HUES64 (cell line): ENCODE data around the gene DLX4.

ENCODE experiments used
- H3K27ac ChIP-seq: 2 replicates; pipeline ENCODE4 v1.7.0; 2013; ENCODE audit warnings: low read depth, low read length, inconsistent platforms
- H3K27me3 ChIP-seq: 2 replicates; pipeline ENCODE4 v1.6.1; 2013; ENCODE audit warnings: mild to moderate bottlenecking, low read length; ENCODE audit not compliant: insufficient read depth
- H3K36me3 ChIP-seq: 2 replicates; pipeline ENCODE4 v1.6.1; 2013; ENCODE audit warnings: mild to moderate bottlenecking, low read length; ENCODE audit not compliant: insufficient read depth
- H3K4me1 ChIP-seq: 2 replicates; pipeline ENCODE4 v1.6.1; 2013; ENCODE audit warnings: mild to moderate bottlenecking, low read length, moderate library complexity; ENCODE audit not compliant: insufficient read depth
- H3K4me3 ChIP-seq: 2 replicates; pipeline ENCODE4 v1.5.1; 2013; ENCODE audit warnings: mild to moderate bottlenecking, low read length, moderate library complexity
- H3K9ac ChIP-seq: 2 replicates; pipeline ENCODE4 v1.6.1; 2013; ENCODE audit warnings: mild to moderate bottlenecking, low read depth, low read length
- H3K9me3 ChIP-seq: 2 replicates; pipeline ENCODE4 v1.6.1; 2013; ENCODE audit warnings: low read depth, low read length; ENCODE audit not compliant: insufficient read depth
- WGBS: fragments of 150-250, 120-280 bp; methylation state at CpG from one replicate; pipeline ENCODE4 v1.1.7; 2013; ENCODE audit warnings: missing lambda C conversion rate; 5-methylcytosine and 5-hydroxymethylcytosine counted together

DLX4 gene

GRCh38 chr17:49962599-49963308 is 6.2 kb upstream of the DLX4 start:
- no peak overlapping the region for H3K9ac ChIP-seq
- H3K9me3 ChIP-seq = no peaks in the 10 kb centered on the region
- H3K4me3 ChIP-seq = peak overlapping the region; percentile 38
- H3K27ac ChIP-seq = no peak overlapping the region
- peaks cover 69% of the 10 kb centered on the region for H3K27me3 ChIP-seq
- 14% methylated on average over 6 of the region's 11 CpGs for WGBS
- no peaks in the 10 kb centered on the region for H3K36me3 ChIP-seq
- peaks cover 25% of the 10 kb centered on the region for H3K4me1 ChIP-seq

GRCh38 chr17:49963309-49963625 is 5.7 kb upstream of the DLX4 start:
- no peaks in the 10 kb centered on the region for H3K36me3 ChIP-seq
- H3K9ac ChIP-seq = no peak overlapping the region
- peaks cover 25% of the 10 kb centered on the region for H3K4me1 ChIP-seq
- peaks cover 74% of the 10 kb centered on the region for H3K27me3 ChIP-seq
- H3K27ac ChIP-seq = no peak overlapping the region
- 6% methylated on average over 3 of the region's 4 CpGs for WGBS
- no peaks in the 10 kb centered on the region for H3K9me3 ChIP-seq
- peak overlapping the region; percentile 38 for H3K4me3 ChIP-seq

- no peak overlapping the region for H3K9ac ChIP-seq
- no peak overlapping the region for H3K27ac ChIP-seq
- H3K36me3 ChIP-seq = no peaks in the 10 kb centered on the region
- WGBS = 2% methylated on average over 50 of the region's 52 CpGs
- peaks cover 79% of the 10 kb centered on the region for H3K27me3 ChIP-seq
- H3K4me1 ChIP-seq = peaks cover 25% of the 10 kb centered on the region
- no peaks in the 10 kb centered on the region for H3K9me3 ChIP-seq
- peak overlapping the region; percentile 38 for H3K4me3 ChIP-seq
Observed at GRCh38 chr17:49963626-49964302, 5.2 kb upstream of the DLX4 start.

- Histone ChIP-seq H3K4me3 (peak overlapping the region; percentile 38), H3K4me1 (peaks cover 25% of the 10 kb centered on the region), H3K9ac (no peak overlapping the region)
Observed at GRCh38 chr17:49964303-49964768, 4.7 kb upstream of the DLX4 start.

GRCh38 chr17:49964769-49965523 is 4.0 kb upstream of the DLX4 start:
- Histone ChIP-seq H3K36me3 (no peaks in the 10 kb centered on the region), H3K9me3 (no peaks in the 10 kb centered on the region), H3K27me3 (peaks cover 90% of the 10 kb centered on the region), H3K4me3 (peak overlapping the region; percentile 36), H3K27ac (no peak overlapping the region), H3K9ac (no peak overlapping the region), H3K4me1 (peaks cover 26% of the 10 kb centered on the region)
- WGBS = 1% methylated on average over 51 of the region's 52 CpGs

More at GRCh38 chr17:49964303-49964768, 4.7 kb upstream of the DLX4 start:
- Histone ChIP-seq H3K9me3 (no peaks in the 10 kb centered on the region), H3K27ac (no peak overlapping the region), H3K27me3 (peaks cover 84% of the 10 kb centered on the region), H3K36me3 (no peaks in the 10 kb centered on the region)
- WGBS = under 1% methylated on average over 17 of the region's 18 CpGs

GRCh38 chr17:49965524-49965909 is 3.5 kb upstream of the DLX4 start:
- WGBS = 2% methylated on average over 14 of the region's 16 CpGs
- peaks cover 96% of the 10 kb centered on the region for H3K27me3 ChIP-seq

GRCh38 chr17:49966767-49967166 is 2.2 kb upstream of the DLX4 start:
- no peak overlapping the region for H3K4me3 ChIP-seq
- peaks cover 99% of the 10 kb centered on the region for H3K27me3 ChIP-seq
- no peaks in the 10 kb centered on the region for H3K36me3 ChIP-seq
- H3K9ac ChIP-seq = no peak overlapping the region
- H3K4me1 ChIP-seq = peaks cover 34% of the 10 kb centered on the region
- no peak overlapping the region for H3K27ac ChIP-seq
- H3K9me3 ChIP-seq = no peaks in the 10 kb centered on the region
- 36% methylated on average over 2 of the region's 3 CpGs for WGBS

More at GRCh38 chr17:49965524-49965909, 3.5 kb upstream of the DLX4 start:
- Histone ChIP-seq H3K4me1 (peaks cover 28% of the 10 kb centered on the region), H3K27ac (no peak overlapping the region), H3K9me3 (no peaks in the 10 kb centered on the region), H3K9ac (no peak overlapping the region), H3K4me3 (peak overlapping the region; percentile 36), H3K36me3 (no peaks in the 10 kb centered on the region)

GRCh38 chr17:49967205-49967604 is 1.8 kb upstream of the DLX4 start:
- peaks cover 100% of the 10 kb centered on the region for H3K27me3 ChIP-seq
- H3K4me1 ChIP-seq = peaks cover 34% of the 10 kb centered on the region
- H3K9ac ChIP-seq = no peak overlapping the region
- no peaks in the 10 kb centered on the region for H3K36me3 ChIP-seq
- H3K27ac ChIP-seq = no peak overlapping the region
- no peaks in the 10 kb centered on the region for H3K9me3 ChIP-seq
- WGBS = 29% methylated on average over 3 of the region's 3 CpGs
- no peak overlapping the region for H3K4me3 ChIP-seq

- H3K4me3 ChIP-seq = peak overlapping the region; percentile 71
- WGBS = 18% methylated on average over 10 of the region's 10 CpGs
- no peaks in the 10 kb centered on the region for H3K36me3 ChIP-seq
- H3K9ac ChIP-seq = no peak overlapping the region
- peaks cover 28% of the 10 kb centered on the region for H3K4me1 ChIP-seq
- no peak overlapping the region for H3K27ac ChIP-seq
- H3K9me3 ChIP-seq = no peaks in the 10 kb centered on the region
- peaks cover 100% of the 10 kb centered on the region for H3K27me3 ChIP-seq
Observed at GRCh38 chr17:49967621-49968404, 1.2 kb upstream of the DLX4 start.

GRCh38 chr17:49968405-49969133 is 421 bp upstream of the DLX4 start:
- H3K9ac ChIP-seq = peak overlapping the region; percentile 61
- H3K27me3 ChIP-seq = peaks cover 100% of the 10 kb centered on the region
- WGBS = under 1% methylated on average over 64 of the region's 64 CpGs
- peak overlapping the region; percentile 54; the same call in 1 of the 2 replicates for H3K27ac ChIP-seq
- no peaks in the 10 kb centered on the region for H3K9me3 ChIP-seq
- H3K4me1 ChIP-seq = peaks cover 22% of the 10 kb centered on the region
- peak overlapping the region; percentile 71 for H3K4me3 ChIP-seq
- H3K36me3 ChIP-seq = no peaks in the 10 kb centered on the region
